K562 (cell line): ENCODE measurements around the gene SYNPO2.

Source experiments
- CBX5 ChIP-seq: IDR thresholded peaks from 2 replicates; pipeline ENCODE4 v1.6.1; 2014; ENCODE audit warnings: low read depth, borderline replicate concordance
- DIDO1 ChIP-seq: fragments of 450-650 bp; IDR thresholded peaks from 2 replicates; pipeline ENCODE4 v1.6.1; 2016; ENCODE audit warnings: low read depth, missing biosample characterization, missing genetic modification characterization
- JUND ChIP-seq, 2 experiments: IDR thresholded peaks; 2 replicates in 1 of 2; 3 replicates in 1 of 2; pipeline ENCODE4 v1.6.1; 2011; ENCODE audit warnings: borderline replicate concordance in 2 of 2, low read depth in 2 of 2, low read length in 2 of 2, improper control_type of control experiment in 1 of 2, missing biosample characterization in 1 of 2, missing genetic modification characterization in 1 of 2, missing genetic modification reagents in 1 of 2
- POLR2G ChIP-seq: fragments of 200-400 bp; formaldehyde crosslinking; IDR thresholded peaks from 2 replicates; pipeline ENCODE4 v1.6.1; 2017; ENCODE audit warnings: low read depth, mild to moderate bottlenecking, antibody characterized with exemption, low read length, moderate library complexity
- ZBTB17 ChIP-seq: fragments of 450-650 bp; formaldehyde crosslinking; IDR thresholded peaks from 2 replicates; pipeline ENCODE4 v1.4.0; 2020; ENCODE audit warnings: mild to moderate bottlenecking
- ZNF324 ChIP-seq: fragments of 250-450 bp; sonication (Bioruptor Pico); IDR thresholded peaks from 2 replicates; pipeline ENCODE4 v1.4.0; 2020; ENCODE audit warnings: mild to moderate bottlenecking
- TF ChIP-seq, protein P1 (sequence below): sonication (generic); formaldehyde crosslinking; IDR thresholded peaks from 2 replicates; pipeline ENCODE4 v1.8.1; 2023; ENCODE audit warnings: mild to moderate bottlenecking, missing genetic modification reagents
- TF ChIP-seq, protein P2 (sequence below), 3 experiments: IDR thresholded peaks in 2 of 3; conservative IDR thresholded peaks in 1 of 3; 2 replicates each; pipeline ENCODE4 v1.5.1; 2011 to 2012; ENCODE audit warnings: low read length in 3 of 3, mild to moderate bottlenecking in 3 of 3, control low read depth in 2 of 3, improper control_type of control experiment in 1 of 3, inconsistent platforms in 1 of 3, low read depth in 1 of 3, mixed read lengths in 1 of 3, moderate library complexity in 1 of 3; ENCODE audit not compliant: insufficient read depth in 2 of 3
- TF ChIP-seq, protein P3 (sequence below): sonication (generic); formaldehyde crosslinking; IDR thresholded peaks from 2 replicates; pipeline ENCODE4 v1.8.1; 2023; ENCODE audit warnings: mild to moderate bottlenecking, missing genetic modification reagents, moderate library complexity

DNA sequence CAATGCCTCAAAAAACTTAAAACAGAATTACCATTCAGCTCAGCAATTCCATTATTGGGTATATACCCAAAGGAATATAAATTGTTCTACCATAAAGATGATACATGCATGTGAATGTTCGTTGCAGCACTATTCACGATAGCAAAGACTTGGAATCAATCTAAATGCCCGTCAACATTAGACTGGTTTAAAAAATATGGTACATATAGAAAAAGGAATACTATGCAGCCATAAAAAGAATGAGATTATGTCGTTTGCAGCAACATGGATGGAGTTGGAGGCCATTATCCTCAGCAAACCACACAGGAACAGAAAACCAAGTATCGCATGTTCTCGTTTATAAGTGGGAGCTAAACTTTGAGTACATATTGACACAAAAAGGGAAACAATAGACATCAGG, 10.9 kb upstream of the SYNPO2 start:
- TF ChIP-seq DIDO1 (tag) (no peak), ZBTB17 (CRISPR knock-in tag) (no peak), JUND (IDR thresholded peaks at IDR 0.05; ENCODE audit: borderline replicate concordance, low read depth, low read length) (no peak), JUND (tag; IDR thresholded peaks at IDR 0.05; ENCODE audit: borderline replicate concordance, low read depth, low read length) (no peak), ZNF324 (no peak), CBX5 (no peak), POLR2G (no peak)
- TF ChIP-seq, protein P1, sequence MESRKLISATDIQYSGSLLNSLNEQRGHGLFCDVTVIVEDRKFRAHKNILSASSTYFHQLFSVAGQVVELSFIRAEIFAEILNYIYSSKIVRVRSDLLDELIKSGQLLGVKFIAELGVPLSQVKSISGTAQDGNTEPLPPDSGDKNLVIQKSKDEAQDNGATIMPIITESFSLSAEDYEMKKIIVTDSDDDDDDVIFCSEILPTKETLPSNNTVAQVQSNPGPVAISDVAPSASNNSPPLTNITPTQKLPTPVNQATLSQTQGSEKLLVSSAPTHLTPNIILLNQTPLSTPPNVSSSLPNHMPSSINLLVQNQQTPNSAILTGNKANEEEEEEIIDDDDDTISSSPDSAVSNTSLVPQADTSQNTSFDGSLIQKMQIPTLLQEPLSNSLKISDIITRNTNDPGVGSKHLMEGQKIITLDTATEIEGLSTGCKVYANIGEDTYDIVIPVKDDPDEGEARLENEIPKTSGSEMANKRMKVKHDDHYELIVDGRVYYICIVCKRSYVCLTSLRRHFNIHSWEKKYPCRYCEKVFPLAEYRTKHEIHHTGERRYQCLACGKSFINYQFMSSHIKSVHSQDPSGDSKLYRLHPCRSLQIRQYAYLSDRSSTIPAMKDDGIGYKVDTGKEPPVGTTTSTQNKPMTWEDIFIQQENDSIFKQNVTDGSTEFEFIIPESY (CRISPR knock-in tag): no peak
- TF ChIP-seq, protein P2, sequence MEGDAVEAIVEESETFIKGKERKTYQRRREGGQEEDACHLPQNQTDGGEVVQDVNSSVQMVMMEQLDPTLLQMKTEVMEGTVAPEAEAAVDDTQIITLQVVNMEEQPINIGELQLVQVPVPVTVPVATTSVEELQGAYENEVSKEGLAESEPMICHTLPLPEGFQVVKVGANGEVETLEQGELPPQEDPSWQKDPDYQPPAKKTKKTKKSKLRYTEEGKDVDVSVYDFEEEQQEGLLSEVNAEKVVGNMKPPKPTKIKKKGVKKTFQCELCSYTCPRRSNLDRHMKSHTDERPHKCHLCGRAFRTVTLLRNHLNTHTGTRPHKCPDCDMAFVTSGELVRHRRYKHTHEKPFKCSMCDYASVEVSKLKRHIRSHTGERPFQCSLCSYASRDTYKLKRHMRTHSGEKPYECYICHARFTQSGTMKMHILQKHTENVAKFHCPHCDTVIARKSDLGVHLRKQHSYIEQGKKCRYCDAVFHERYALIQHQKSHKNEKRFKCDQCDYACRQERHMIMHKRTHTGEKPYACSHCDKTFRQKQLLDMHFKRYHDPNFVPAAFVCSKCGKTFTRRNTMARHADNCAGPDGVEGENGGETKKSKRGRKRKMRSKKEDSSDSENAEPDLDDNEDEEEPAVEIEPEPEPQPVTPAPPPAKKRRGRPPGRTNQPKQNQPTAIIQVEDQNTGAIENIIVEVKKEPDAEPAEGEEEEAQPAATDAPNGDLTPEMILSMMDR (IDR thresholded peaks at IDR 0.05 in 2 of 3, conservative IDR thresholded peaks at IDR 0.05 in 1 of 3; ENCODE audit: insufficient read depth in 2 of 3, low read depth in 1 of 3, low read length in 3 of 3): no peak
- TF ChIP-seq, protein P3, sequence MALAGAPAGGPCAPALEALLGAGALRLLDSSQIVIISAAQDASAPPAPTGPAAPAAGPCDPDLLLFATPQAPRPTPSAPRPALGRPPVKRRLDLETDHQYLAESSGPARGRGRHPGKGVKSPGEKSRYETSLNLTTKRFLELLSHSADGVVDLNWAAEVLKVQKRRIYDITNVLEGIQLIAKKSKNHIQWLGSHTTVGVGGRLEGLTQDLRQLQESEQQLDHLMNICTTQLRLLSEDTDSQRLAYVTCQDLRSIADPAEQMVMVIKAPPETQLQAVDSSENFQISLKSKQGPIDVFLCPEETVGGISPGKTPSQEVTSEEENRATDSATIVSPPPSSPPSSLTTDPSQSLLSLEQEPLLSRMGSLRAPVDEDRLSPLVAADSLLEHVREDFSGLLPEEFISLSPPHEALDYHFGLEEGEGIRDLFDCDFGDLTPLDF (CRISPR knock-in tag): no peak
